Stimulated activated CD4-positive, alpha-beta T cell treated with anti-CD3 and anti-CD28 coated beads, Interleukin-1b, Interleukin-23, amount 100 ng/mL, for 4 hours (primary cell): Measurements from ENCODE around the gene ACADVL.
"Not testable (repeated sequence)": the region's sequence is repeated elsewhere in the genome, so short reads cannot be mapped to it uniquely, and the experiment has no call there.

Experiments
- DNase-seq, 2 donors: peaks; one replicate each; pipeline ENCODE4 v3.0.0-alpha.2; 2020; ENCODE audit warnings: low read depth in 2 of 2

Gene ACADVL

DNA sequence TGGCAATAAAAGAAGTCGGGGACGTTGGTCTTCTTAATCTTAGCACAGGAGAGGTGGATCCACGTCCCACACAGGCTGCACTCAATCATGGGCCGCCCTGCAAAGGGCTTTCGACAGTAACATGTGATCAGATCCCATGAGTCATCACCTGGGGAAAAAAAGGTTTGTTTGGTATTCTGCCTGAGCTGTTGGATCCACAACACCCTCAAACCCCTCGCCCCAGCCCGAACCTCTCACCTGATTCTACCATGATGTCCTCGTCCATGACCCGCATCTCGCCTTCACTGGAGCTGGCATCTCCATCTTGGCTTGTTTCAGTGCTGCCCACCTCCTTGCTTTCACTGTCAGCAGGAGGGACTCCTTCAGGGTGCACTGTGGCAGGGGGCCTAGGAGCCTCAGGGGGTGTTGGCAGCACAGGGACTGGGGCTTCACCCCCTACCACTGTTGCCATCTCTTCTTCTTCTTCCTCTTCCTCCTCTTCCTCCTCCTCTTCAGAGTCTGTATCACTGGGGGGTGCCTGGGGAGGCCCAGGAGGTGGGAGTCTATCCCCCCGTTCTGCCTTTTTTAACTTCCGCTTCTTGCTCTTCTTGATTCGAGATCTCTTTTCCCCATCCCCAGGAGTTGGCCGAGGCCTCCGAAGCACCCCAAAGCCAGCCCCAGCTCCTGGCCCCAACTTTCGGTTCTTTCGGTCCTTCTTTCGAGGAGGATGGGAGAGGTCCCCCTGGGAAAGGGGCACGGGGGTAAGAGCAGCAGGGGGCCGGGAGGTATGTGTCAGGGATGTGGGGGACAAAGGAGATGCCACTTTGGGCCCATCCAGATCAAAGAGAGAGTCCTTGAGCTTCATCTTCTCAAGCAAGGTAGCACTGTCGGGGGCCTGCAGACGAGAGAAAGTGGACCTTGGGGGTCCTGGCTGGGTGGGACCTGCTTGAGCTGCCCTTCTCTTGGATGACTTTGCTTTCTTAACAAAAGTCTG is 16.2 kb downstream of the ACADVL start:
- no peak for DNase-seq

- no peak for DNase-seq
Measured at GRCh38 chr17:7236808-7237207, 17.1 kb downstream of the ACADVL start.

DNA sequence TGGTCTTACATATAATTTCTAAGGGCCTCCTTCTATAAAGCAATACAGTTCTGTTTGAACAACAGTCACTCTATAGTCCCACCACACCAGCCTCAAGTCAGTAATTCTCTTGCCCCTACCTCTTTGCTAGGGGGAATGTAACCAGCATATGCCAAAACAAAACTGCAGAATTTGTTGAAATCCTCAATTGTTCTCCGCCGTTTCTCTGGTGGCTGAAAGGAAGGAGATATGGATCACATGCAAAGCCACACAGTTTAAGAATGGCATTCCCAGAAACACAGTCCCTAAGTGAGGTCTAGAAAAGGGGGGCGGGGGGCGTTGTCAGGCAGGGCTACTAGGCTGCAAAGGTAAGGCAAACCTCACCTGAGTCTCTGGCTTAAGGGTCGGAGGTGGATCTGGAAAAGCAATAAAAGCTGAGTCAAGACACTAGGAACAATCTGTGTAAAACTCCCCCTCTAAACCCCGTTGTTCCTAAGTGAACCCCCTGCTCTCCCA is 17.6 kb downstream of the ACADVL start:
- DNase-seq, result no peak

DNA sequence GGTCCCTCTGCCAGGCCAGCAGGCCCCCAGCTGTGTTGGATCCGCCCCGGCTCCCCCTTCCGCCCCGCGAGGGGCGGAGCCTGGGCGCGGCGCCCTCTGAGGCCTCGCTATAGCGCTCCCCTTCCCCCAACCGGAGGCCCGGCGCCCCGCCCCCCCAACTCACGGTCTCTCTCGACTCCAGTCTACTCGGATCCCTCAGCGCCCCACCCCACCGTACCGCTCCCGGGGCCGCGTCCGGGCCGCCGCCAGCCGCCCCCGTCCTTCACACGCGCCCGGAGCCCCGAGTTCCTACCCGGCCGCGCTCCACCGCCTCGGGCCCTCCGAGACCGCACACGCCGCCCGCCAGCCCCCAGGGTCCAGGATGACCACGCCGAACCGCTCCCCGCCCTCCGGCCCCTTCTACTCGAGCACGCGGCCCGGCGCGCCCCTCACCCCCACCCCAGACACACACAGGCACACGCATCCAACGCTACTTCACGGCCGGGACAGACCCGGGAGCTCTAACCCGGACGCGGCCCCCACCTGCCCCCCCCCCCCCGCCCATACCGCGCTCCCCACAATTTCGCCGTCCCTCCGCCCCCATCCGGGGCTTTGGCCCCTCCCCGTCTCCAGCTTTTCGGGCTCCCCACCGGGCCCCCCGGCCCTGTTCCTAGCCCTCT is 18.2 kb downstream of the ACADVL start:
- peak; percentile 81 to 89 for DNase-seq

DNA sequence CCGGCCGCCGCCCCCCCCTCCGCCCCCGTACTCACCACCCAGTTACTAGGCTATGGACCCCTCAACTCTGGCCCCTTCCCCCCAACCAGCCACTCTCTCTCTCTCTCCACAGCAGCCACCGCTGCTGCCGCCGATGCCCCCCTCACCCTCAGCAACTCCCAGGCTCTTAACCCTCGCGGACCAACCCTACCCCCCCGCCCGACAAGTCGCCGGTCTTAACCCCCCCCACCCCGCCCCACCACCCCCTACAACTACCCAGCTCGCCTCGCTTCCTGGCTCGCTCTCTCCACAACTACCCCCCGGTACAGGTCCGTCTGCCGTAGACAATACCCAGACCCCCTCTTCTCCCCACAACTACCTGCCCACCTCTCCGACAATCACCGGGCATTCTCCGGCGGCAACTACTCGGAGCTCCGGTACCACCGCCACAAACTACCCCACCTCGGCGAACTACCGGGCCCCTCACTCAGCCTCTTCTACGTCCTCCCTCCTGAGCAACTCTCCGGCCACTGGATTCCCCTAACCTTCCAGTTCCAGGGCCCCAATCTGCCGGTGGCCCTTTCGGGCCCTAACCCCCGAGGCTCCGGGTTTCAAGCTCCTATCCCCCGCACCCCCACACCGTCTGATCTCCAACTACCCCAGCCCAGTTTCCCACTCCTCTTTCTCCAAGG is 18.8 kb downstream of the ACADVL start:
- DNase-seq, result peak in 1 of 2 donors; percentile 31

DNA sequence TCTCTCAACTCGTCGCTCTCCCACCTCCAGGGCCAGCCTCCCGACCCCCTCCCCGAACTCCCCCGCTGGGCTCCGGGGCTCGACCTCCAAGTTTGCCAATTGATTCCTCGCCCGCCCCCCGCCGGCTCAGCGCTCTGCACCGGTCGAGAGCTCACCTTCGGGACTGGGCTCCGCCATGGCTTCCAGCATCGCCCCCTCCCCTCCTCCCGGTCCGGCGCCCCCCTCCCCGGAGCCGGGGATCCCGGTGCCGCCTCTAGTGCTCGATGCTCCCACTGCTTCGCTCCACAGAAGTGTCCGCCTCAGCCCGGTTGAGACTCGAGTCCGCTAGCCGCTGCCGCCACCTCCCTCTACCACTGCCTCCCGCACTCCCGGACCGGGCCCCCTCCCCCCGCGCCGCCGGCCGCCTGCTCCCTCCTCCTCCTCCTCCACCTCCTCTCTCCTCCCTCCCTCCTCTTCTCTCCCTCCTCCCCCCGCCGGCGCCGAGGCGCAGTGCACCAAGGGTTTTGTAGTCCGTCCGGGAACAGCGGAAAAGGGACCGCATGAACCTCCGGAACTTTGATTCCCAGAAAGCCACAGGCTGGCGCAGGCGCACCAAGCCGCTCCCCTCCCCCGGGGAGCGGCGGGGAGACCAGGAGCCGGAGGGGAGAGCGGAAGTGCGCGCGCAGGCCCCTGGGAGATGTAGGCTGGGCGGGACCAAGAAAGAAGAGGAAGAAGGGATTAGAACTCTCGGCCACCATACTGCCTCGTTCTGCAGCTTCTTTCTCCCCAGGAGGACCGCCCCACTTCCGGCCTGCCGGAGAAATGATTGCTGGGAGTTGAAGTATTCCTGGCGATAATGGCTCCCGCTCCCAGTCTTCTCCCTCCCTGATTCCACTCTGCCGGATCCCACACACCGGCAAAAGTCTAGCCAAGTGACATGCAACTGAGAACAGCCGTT is 19.6 kb downstream of the ACADVL start, which contains the start of gene PHF23:
TSS of gene PHF23 (minus strand) at position 367 of the 937 bp plus-strand sequence. CDS start at position 189, 178 bp downstream.
- peak; percentile 95 to 96 for DNase-seq

DNA sequence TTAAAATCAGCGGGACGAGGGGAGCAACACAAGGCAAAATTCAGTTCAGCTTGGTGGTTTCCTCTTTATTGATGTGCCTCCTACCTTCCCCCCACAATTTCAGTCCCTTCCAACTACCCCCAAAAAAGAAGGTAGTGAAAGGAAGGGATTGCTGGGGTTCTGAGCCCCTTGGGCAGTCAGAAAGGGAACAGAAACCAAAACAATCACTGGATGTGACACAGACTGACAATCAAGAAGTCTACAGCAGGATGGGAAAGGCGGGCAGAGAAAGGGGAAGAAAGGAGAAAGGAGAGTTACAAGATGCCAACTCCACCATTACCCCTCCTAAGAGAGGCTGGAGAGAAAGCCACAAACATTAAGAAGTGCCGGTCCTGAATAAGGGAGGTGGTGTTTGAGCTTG is 20.6 kb downstream of the ACADVL start:
- no peak for DNase-seq

GRCh38 chr17:7241090-7241733 is 21.5 kb downstream of the ACADVL start:
- no peak for DNase-seq

GRCh38 chr17:7241783-7242716 is 22.3 kb downstream of the ACADVL start, which contains the start of gene GABARAP:
Gene GABARAP, minus strand, starts transcription at chr17:7242449. Its CDS starts 119 bp downstream, at chr17:7242330.
- peak; percentile 90 to 97 for DNase-seq

GRCh38 chr17:7242717-7243452 is 23.1 kb downstream of the ACADVL start:
- peak; percentile 85 to 90 for DNase-seq

- no peak for DNase-seq
Measured at GRCh38 chr17:7243453-7243729, 23.7 kb downstream of the ACADVL start.

GRCh38 chr17:7243838-7244237 is 24.1 kb downstream of the ACADVL start:
- not testable (repeated sequence) for DNase-seq

GRCh38 chr17:7246779-7247178 is 27.0 kb downstream of the ACADVL start:
- no peak for DNase-seq

DNA sequence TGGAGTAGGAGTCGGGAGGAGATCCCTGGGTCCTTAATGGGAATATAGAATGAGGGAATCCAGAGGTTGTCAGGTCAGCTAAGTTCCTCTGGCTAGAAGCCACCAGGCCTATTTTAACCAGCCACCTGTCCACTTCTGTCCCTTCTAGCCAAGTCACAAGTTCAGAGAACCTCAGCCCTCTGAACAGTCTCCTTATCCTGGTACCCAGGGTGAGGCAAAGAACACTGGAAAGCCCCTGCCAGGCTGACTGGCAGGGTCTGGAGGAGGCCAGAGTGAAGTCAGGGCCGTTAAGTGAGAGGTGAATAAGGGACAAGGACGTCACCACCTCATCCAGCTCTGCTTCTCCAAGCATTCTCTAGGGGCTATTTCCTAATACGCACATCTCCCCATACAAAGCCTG is 29.1 kb downstream of the ACADVL start:
- no peak for DNase-seq

DNA sequence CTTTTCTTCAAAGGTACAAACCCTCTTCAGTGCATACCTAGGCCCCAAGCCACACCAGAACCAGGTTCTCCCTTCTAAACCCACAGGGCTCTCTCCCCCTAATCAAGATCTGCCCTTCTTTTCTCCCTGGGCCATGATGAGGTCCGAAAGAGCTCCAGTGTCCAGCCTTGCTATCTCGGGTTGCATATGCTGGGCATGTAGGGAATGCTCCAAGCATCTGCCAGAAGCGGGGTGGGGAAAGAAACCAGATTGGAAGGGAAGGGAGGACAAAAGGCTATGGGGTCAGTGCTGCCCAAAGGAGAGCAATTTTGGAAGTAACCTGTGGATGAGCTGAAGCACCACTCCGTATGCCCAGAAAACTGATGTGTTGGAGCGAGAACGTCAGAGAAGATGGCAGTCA is 29.5 kb downstream of the ACADVL start:
- DNase-seq, result no peak

DNA sequence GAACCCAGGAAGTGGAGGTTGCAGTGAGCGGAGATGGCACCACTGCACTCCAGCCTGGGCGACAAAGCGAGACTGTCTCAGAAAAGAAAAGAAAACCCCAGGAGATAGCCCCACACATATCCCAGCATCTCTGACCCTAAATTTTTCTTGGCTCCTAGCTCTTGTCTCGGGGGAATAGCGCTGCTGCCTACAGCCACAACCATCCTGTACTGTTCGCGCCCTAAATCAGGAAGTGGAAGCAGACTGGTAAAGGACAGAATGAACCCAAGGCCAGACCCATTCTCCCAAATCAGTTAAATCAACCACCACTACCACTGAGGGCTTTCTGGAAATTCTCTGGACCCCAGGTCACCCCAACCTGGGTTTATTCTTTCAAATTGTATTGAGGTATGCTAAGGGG is 30.1 kb downstream of the ACADVL start:
- DNase-seq, result no peak

GRCh38 chr17:7250695-7251627 is 31.2 kb downstream of the ACADVL start:
- peak in 1 of 2 donors; percentile 28 for DNase-seq
